Activated CD8-positive, alpha-beta memory T cell treated with anti-CD3 and anti-CD28 coated beads, Interleukin-2, amount 10 ng/mL, durations not matched to agents 7 days and 5 days (primary cell): ENCODE results near the gene ANKHD1. TPM values are rescaled to one million over a fixed set of nuclear protein-coding genes. Genes with fewer than 3 reads are reported as not detected.
A peak's percentile ranks its signal among the peaks of the same experiment; 100 is the strongest.

Source experiments
- ATAC-seq: fragments of 150-1000 bp; cut with Tn5 transposase; one replicate; pipeline ENCODE4 v1.10.0; 2021; ENCODE audit warnings: moderate library complexity
- CTCF ChIA-PET: fragments of 350-600 bp; sonication (Branson Sonifier 250); formaldehyde crosslinking; loops from one replicate; lab custom pipeline; 2021; ENCODE audit warnings: antibody characterized with exemption; lab: Charles Lee
- DNase-seq: peaks from one replicate; pipeline ENCODE4 v3.0.0-alpha.2; 2020
- H3K27ac Mint-ChIP-seq: one replicate; pipeline ENCODE4 v1.8.0; 2021; ENCODE audit warnings: mild to moderate bottlenecking, mixed read lengths
- H3K27me3 Mint-ChIP-seq: one replicate; pipeline ENCODE4 v1.8.0; 2021; ENCODE audit warnings: mixed read lengths
- H3K36me3 Mint-ChIP-seq: one replicate; pipeline ENCODE4 v1.8.0; 2021; ENCODE audit warnings: mild to moderate bottlenecking, mixed read lengths
- H3K4me1 Mint-ChIP-seq: one replicate; pipeline ENCODE4 v1.8.0; 2021; ENCODE audit warnings: mixed read lengths
- H3K4me3 Mint-ChIP-seq: one replicate; pipeline ENCODE4 v1.8.0; 2021; ENCODE audit warnings: mild to moderate bottlenecking, moderate library complexity, mixed read lengths
- H3K9me3 Mint-ChIP-seq: one replicate; pipeline ENCODE4 v1.8.0; 2022; ENCODE audit warnings: low read depth, mixed read lengths
- total RNA-seq, 2 experiments: library from RNA; stranded (reverse); gene quantifications; one replicate each; pipeline ENCODE4 v1.2.3, GENCODE V29; 2021

The ANKHD1 gene
- total RNA-seq, 2 experiments from 2014 or later: 111 to 124 TPM

DNA sequence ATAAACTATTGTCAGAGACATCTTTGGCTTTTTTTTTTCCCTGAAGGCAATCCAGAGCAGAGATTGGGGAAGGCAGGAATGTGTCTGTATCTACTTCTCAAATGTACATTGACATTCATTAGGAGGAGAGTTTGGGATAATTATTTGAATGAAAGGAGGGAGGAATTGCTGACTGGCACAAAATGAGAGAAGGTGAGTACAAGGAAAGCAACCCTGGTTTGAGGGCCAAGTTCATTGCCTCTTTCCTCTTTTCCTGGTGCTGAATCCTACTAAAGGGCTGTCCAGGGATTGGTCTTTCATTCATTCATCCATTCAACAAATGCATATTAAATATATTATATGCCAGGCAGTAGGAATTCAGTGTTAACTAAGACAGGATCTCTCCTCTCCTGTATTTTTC is 18.8 kb upstream of the ANKHD1 start:
- H3K4me1 Mint-ChIP-seq: peaks cover 6% of the 10 kb centered on the region
- H3K4me3 Mint-ChIP-seq: no peak overlapping the region
- CTCF ChIA-PET: interaction anchor here (0.9 to 2.5 kb wide), 2 partner anchors 10 to 19 kb away, joined by 3 to 15 read pairs; no protein-coding TSS in a partner anchor
- no peak overlapping the region for H3K27ac Mint-ChIP-seq
- no peaks in the 10 kb centered on the region for H3K36me3 Mint-ChIP-seq
- H3K27me3 Mint-ChIP-seq: no peaks in the 10 kb centered on the region
- DNase-seq (no peak), ATAC-seq (no peak)
- no peaks in the 10 kb centered on the region for H3K9me3 Mint-ChIP-seq

DNA sequence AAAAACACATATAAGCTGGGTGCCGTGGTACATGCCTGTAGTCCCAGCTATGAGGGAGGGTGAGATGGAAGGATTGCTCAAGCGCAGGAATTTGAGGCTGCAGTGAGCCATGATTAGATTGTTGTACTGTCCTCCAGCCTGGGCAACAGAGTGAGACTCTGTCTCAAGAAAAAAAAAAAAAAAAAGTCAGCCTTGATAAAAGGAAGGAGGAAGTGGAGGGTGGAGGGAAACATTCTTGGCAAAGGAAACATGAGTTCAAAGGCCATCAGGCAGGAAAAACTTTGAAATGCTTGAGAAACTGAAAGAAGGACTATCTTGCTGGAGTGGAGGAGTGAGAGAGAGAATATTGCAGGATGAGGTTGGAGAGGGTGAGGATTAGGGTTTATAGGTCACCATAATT is 18.3 kb upstream of the ANKHD1 start:
- H3K36me3 Mint-ChIP-seq: no peaks in the 10 kb centered on the region
- CTCF ChIA-PET: no interaction called here
- H3K4me1 Mint-ChIP-seq: peaks cover 6% of the 10 kb centered on the region
- ATAC-seq (no peak), DNase-seq (no peak)
- no peak overlapping the region for H3K4me3 Mint-ChIP-seq
- H3K27me3 Mint-ChIP-seq: no peaks in the 10 kb centered on the region
- H3K9me3 Mint-ChIP-seq: no peaks in the 10 kb centered on the region
- H3K27ac Mint-ChIP-seq: no peak overlapping the region

DNA sequence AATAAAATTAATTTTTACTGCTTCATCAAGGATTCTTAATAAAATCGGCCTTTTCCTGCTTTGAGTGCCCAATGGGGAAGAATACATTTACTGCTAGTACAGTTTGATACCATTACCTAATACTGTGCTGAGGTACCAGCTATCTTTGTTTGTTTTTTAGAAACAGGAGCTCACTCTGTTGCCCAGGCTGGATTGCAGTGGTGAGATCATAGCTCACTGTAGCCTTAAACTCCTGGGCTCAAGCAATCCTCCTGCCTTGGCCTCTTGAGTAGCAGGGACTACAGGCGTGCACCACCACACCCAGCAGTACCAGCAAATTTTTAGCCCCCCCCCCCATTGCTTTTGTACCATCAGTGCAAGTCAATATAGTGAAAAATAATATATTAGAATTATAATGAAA is 13.6 kb upstream of the ANKHD1 start:
- Mint-ChIP-seq H3K4me3 (no peak overlapping the region), H3K4me1 (peaks cover 3% of the 10 kb centered on the region), H3K27me3 (no peaks in the 10 kb centered on the region), H3K27ac (no peak overlapping the region), H3K36me3 (peaks cover 1% of the 10 kb centered on the region), H3K9me3 (no peaks in the 10 kb centered on the region)
- CTCF ChIA-PET: interaction anchor here (0.8 to 1.9 kb wide), 4 partner anchors 15 to 145 kb away, joined by 3 to 10 read pairs (median 4); no protein-coding TSS in a partner anchor
- DNase-seq (peak; percentile 5), ATAC-seq (no peak)

DNA sequence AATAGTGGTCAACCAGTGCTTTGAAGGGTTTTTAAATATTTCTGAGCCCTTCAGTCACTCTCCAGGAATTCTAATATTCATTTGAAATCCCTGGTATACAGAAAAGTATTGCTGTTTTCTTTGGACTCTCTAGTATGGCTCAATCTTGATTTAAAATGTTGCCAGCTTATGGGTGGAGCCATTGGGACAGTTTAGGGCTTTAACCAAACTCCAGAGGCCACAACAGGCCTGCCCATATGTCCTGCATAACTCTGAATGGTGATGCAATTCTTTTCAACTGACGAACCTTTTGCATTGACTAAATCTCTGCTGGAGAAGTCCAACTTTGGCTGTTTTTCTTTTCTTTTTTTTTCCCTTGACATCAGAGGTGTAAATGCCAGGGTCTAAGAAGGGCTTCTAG is 10.3 kb upstream of the ANKHD1 start:
- no peak for DNase-seq
- Mint-ChIP-seq H3K4me1 (peaks cover 3% of the 10 kb centered on the region), H3K4me3 (no peak overlapping the region), H3K36me3 (peaks cover 1% of the 10 kb centered on the region), H3K27ac (no peak overlapping the region), H3K27me3 (no peaks in the 10 kb centered on the region), H3K9me3 (no peaks in the 10 kb centered on the region)
- CTCF ChIA-PET: no interaction called here
- ATAC-seq: no peak

DNA sequence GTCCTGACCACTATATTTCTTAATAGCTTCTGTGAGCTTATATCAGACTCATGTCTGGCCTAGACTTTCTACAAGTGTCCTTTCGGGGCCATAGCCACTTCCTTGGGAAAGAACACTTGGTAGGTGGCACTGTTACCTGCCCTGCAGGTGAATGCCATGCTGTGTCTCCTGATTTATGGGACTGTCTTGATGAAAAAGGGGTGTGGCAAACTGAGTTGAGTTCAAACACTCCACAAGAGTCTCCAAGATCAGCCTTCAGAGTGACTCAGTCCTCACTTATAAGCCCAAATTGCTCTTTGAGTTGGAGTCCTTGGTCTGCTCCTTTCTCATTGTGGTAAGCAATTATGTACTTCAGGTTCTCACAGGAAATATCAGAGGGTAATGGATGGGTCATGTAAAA is 9.9 kb upstream of the ANKHD1 start:
- DNase-seq: no peak
- H3K36me3 Mint-ChIP-seq: peaks cover 1% of the 10 kb centered on the region
- no peaks in the 10 kb centered on the region for H3K27me3 Mint-ChIP-seq
- ATAC-seq: no peak
- H3K4me3 Mint-ChIP-seq: no peak overlapping the region
- no peaks in the 10 kb centered on the region for H3K9me3 Mint-ChIP-seq
- CTCF ChIA-PET: interaction anchor here (1.5 kb wide), 1 partner anchor 19 kb away, joined by 7 read pairs; no protein-coding TSS in a partner anchor
- H3K4me1 Mint-ChIP-seq: peaks cover 3% of the 10 kb centered on the region
- no peak overlapping the region for H3K27ac Mint-ChIP-seq

DNA sequence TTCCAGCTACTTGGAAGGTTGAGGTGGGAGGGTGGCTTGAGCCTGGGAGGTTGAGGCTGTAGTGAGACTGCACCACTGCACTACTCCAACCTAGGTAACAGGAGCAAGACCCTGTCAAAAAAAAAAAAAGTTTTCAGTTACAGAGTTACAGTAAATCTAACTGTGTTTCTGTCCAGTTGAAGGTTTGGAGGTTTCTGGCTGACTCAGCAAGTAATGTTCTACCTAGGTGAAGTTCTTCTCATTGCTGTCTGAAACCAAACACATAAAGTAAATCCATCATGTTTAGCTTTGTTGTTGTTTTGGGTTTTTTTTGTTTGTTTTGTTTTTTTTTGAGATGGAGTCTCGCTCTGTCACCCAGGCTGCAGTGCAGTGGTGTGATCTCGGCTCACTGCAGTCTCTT is 7.9 kb upstream of the ANKHD1 start:
- DNase-seq: no peak
- H3K9me3 Mint-ChIP-seq: no peaks in the 10 kb centered on the region
- H3K4me1 Mint-ChIP-seq: peaks cover 3% of the 10 kb centered on the region
- CTCF ChIA-PET: interaction anchor here (0.7 kb wide), 1 partner anchor 21 kb away, joined by 3 read pairs; no protein-coding TSS in a partner anchor
- no peak for ATAC-seq
- no peak overlapping the region for H3K27ac Mint-ChIP-seq
- H3K27me3 Mint-ChIP-seq: no peaks in the 10 kb centered on the region
- peaks cover 1% of the 10 kb centered on the region for H3K36me3 Mint-ChIP-seq
- H3K4me3 Mint-ChIP-seq: no peak overlapping the region

DNA sequence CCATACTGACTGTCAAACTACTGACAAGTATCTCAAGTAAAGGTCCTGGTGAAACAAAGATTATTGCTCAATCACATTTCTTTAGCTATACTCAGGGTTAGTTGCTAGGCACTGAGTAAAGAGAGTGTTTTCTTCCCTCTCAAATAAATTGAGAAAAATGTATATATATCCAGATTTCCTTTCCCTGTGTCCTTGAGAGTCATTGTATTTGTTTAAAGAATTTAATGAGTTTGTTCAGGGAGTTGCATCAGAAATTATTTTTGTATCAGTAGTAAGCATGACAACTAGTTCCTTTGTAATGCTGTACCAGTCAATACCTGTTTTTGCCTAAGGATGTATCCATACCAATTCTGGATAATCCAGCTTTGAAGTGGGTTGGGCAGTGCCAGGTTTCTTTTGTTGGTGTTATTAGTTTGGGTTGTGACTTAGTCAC is 3.2 kb upstream of the ANKHD1 start:
- DNase-seq: no peak
- H3K27me3 Mint-ChIP-seq: no peaks in the 10 kb centered on the region
- no peak overlapping the region for H3K4me3 Mint-ChIP-seq
- CTCF ChIA-PET: no interaction called here
- H3K36me3 Mint-ChIP-seq: peaks cover 2% of the 10 kb centered on the region
- no peaks in the 10 kb centered on the region for H3K9me3 Mint-ChIP-seq
- H3K4me1 Mint-ChIP-seq: peaks cover 19% of the 10 kb centered on the region
- no peak for ATAC-seq
- H3K27ac Mint-ChIP-seq: no peak overlapping the region

DNA sequence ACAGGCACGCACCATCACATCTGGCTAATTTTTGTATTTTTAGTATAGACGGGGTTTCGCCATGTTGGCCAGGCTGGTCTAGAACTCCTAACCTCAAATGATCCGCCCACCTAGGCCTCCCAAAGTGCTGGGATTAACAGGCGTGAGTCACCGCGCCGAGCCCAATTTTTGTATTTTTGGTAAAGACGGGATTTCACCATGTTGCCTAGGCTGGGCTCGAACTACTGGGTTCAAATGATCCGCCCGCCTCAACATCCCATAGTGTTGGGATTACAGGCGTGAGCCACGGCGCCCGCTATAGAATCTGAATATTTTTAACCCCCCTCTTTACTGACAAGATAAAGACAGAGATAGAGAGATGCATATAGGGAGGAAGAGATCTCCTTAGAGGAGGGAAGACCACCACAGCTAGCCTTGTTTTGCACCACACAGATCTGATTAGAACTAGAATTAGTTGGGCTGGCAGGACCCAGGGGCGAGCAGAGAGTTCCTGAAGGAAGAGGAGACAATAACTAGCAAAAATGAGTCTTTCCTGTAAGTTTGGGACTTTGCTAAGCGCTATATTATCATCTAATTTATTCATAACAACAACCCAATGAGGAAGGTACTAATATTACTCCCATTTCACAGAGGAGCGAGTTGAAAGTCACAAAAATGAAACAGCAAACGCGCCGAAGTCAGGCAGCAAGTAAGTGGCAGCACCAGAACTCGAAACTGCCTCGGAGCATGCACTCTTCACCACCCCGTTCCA is 1.5 kb upstream of the ANKHD1 start:
- H3K27me3 Mint-ChIP-seq: no peaks in the 10 kb centered on the region
- no peaks in the 10 kb centered on the region for H3K9me3 Mint-ChIP-seq
- peaks cover 13% of the 10 kb centered on the region for H3K36me3 Mint-ChIP-seq
- H3K4me3 Mint-ChIP-seq: no peak overlapping the region
- H3K27ac Mint-ChIP-seq: no peak overlapping the region
- CTCF ChIA-PET: interaction anchor here (0.7 to 3.5 kb wide), 8 partner anchors 27 to 311 kb away, joined by 3 to 13 read pairs (median 4); partner anchors contain the start of genes EIF4EBP3, IK, NDUFA2 and ZMAT2
- ATAC-seq (no peak), DNase-seq (no peak)
- H3K4me1 Mint-ChIP-seq: peaks cover 30% of the 10 kb centered on the region

DNA sequence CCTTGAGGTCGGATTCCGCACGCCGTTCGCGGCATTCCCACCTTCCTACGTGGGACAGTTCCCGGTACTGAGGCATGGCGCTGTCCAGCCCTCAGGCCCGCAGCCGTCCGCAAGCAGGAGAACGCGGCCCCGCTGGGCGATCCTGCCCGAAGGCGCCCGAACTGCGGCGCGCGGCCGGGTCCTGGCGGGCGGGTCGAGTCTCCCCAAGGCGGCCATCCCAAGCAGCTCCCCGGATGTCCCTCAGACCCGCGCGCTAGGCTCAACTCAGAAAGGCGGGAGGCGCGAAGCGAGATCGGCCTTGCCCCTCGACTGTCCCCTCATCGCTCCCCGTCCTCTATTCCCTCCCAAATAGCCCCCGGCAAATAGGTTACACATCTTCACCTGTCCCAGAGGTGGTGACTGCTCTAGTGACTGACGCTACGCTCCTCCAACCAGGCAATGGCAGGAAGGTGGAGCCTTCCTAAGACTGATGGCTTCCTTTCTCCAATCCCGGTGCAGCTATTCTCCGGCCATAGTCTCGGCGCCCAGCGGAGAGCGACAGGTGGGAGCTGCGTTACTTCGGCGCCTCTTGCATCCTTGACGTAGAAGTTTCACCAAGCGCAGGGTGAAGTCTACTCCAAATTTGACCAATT is 787 bp upstream of the ANKHD1 start:
- Mint-ChIP-seq H3K27ac (no peak overlapping the region), H3K4me1 (peaks cover 32% of the 10 kb centered on the region), H3K4me3 (no peak overlapping the region), H3K36me3 (peaks cover 15% of the 10 kb centered on the region), H3K27me3 (no peaks in the 10 kb centered on the region), H3K9me3 (no peaks in the 10 kb centered on the region)
- DNase-seq (peak; percentile 93), ATAC-seq (peak; percentile 77)
- CTCF ChIA-PET: interaction anchor here (0.7 to 3.5 kb wide), 11 partner anchors 8 to 319 kb away, joined by 3 to 13 read pairs (median 4); partner anchors contain the start of genes EIF4EBP3, IK, NDUFA2 and SRA1

DNA sequence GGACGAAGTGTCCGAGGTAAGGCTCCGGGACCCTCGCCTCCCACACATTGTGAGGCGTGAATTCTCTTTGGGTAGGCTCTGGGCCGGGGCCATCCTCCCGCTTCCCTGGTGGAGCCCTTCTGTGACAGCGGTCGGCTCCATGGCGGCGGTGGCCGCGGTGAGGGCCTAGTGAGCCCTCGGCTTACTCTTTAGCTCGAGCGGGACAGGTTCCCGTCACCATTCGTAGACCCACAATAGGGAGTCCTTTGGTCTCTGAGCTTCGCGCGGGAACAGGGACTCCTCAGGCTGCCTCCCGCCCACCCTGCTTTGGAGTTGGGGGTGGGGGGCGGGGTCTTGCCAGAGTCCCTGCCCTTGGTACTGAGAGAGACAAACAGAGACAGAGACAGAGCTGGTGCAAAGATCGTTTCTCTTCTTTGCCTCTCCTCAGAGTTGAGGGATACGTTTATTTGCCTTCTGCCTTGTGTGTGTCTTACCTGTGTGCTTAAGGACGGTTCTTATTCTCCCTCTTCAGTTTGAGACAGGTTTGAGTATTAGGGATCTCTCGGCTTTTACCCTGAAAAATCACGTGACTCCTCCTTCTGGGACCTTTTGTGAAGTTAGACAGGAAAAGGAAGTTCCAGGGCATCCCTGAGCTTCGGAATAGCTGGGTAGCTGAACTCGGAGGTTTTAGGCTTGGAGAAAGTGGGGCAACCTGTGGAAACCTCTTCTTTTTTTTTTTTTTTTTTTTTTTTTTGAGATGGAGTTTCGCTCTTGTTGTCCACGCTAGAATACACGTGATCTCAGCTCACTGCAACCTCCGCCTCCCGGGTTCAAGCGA is 833 bp downstream of the ANKHD1 start:
- H3K4me1 Mint-ChIP-seq: peaks cover 36% of the 10 kb centered on the region
- H3K27me3 Mint-ChIP-seq: no peaks in the 10 kb centered on the region
- H3K4me3 Mint-ChIP-seq: no peak overlapping the region
- H3K36me3 Mint-ChIP-seq: peaks cover 18% of the 10 kb centered on the region
- DNase-seq (peak; percentile 72), ATAC-seq (peak; percentile 1)
- no peaks in the 10 kb centered on the region for H3K9me3 Mint-ChIP-seq
- H3K27ac Mint-ChIP-seq: no peak overlapping the region
- CTCF ChIA-PET: interaction anchor here (0.8 to 3.5 kb wide), 7 partner anchors 12 to 323 kb away, joined by 3 to 13 read pairs (median 4); partner anchors contain the start of genes CD14, IK and NDUFA2

DNA sequence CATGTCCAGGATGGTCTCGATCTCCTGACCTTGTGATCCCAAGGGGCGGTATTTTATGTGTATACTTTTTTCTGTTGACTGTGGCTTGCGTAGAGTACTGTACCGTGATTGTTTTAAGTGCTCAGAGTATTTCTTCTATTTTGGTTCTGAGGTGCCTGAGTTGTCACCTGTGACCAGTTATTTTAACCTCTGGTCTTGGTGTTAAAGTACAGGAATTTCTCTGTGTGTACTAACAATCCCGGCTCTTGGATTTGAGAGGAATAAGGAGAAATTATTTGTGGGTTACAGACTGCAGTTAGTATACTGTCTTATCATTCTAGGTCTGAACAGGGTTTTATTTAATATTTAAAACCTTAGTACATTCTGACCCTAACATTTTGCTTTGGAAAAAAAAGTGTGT is 2.0 kb downstream of the ANKHD1 start:
- H3K4me3 Mint-ChIP-seq: no peak overlapping the region
- H3K27me3 Mint-ChIP-seq: no peaks in the 10 kb centered on the region
- H3K9me3 Mint-ChIP-seq: no peaks in the 10 kb centered on the region
- peaks cover 39% of the 10 kb centered on the region for H3K4me1 Mint-ChIP-seq
- peaks cover 21% of the 10 kb centered on the region for H3K36me3 Mint-ChIP-seq
- DNase-seq (no peak), ATAC-seq (no peak)
- CTCF ChIA-PET: interaction anchor here (1.0 to 1.5 kb wide), 4 partner anchors 31 to 244 kb away, joined by 3 to 5 read pairs (median 4); partner anchors contain the start of genes CD14, IK and NDUFA2
- no peak overlapping the region for H3K27ac Mint-ChIP-seq

DNA sequence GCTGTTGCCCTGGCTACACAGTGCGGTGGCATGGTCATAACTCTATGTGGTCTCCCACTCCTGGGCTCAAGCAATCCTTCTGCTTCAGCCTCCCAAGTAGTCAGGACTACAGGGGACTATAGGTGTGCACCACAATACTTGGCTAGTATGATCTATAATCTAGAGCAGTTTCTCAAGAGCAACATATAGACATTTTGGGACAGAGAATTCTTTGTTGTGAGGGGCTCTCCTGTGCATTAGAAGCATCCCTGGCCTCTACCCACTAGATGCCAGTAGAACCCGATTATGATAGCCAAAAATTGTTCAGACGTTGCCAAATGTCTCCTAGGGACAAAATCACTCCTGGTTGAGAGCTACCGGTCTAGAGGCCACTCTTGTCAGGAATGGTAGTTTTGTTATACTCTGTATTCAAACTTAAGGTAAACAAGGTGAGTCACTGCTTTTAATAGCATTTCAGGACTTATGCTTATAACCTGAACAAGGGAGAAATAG is 7.2 kb downstream of the ANKHD1 start:
- no peak overlapping the region for H3K4me3 Mint-ChIP-seq

DNA sequence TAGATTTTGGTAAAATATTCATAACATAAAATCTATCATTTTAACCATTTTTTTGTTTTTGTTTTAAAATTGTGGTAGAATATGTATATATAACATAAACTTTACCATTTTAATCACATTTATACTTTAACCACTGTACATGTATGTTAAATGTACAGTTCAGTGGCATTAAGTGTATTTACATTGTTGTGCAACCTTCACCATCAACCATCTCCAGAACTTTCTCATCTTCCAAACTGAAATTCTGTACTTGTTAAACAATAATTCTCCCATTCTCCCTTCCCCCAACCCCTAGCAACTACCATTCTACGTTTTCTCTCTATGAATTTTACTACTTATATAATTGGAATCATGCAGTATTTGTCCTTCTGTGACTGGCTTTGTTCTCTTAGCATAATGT is 11.6 kb downstream of the ANKHD1 start:
- DNase-seq: no peak
- no peak for ATAC-seq
- Mint-ChIP-seq H3K9me3 (no peaks in the 10 kb centered on the region), H3K27me3 (no peaks in the 10 kb centered on the region), H3K4me1 (peaks cover 11% of the 10 kb centered on the region), H3K4me3 (no peak overlapping the region), H3K27ac (no peak overlapping the region), H3K36me3 (peaks cover 18% of the 10 kb centered on the region)
- CTCF ChIA-PET: no interaction called here

More for the DNA sequence above, 7.2 kb downstream of the ANKHD1 start:
- Mint-ChIP-seq H3K9me3 (no peaks in the 10 kb centered on the region), H3K4me1 (peaks cover 29% of the 10 kb centered on the region), H3K27me3 (no peaks in the 10 kb centered on the region), H3K36me3 (peaks cover 20% of the 10 kb centered on the region), H3K27ac (no peak overlapping the region)
- DNase-seq (no peak), ATAC-seq (no peak)
- CTCF ChIA-PET: no interaction called here
